B cell (primary cell): Measurements from ENCODE around the gene HSPBAP1. TPM values are rescaled to one million over a fixed set of nuclear protein-coding genes. Genes with fewer than 3 reads are reported as not detected.

Experiments
- ATAC-seq: fragments of 200-7000 bp; cut with Tn5 transposase; one replicate; pipeline ENCODE4 v1.10.0; 2021; ENCODE audit warnings: low read depth, mild to moderate bottlenecking, moderate number of reproducible peaks, moderate library complexity
- CTCF ChIA-PET: fragments of 350-600 bp; sonication (Branson Sonifier 250); formaldehyde crosslinking; loops from one replicate; lab custom pipeline; 2021; ENCODE audit warnings: antibody characterized with exemption, inconsistent platforms; lab: Charles Lee
- POLR2A ChIA-PET: fragments of 350-600 bp; sonication (Branson Sonifier 250); formaldehyde crosslinking; loops from one replicate; lab custom pipeline; 2021; ENCODE audit warnings: antibody characterized with exemption; lab: Charles Lee
- DNase-seq: peaks from one replicate; pipeline ENCODE4 v3.0.0; 2013
- H2AFZ ChIP-seq: 2 replicates; pipeline ENCODE4 v1.6.1; 2012; ENCODE audit warnings: mild to moderate bottlenecking, low read depth, low read length; ENCODE audit not compliant: insufficient read depth, poor library complexity, severe bottlenecking
- H3K27ac ChIP-seq, 2 donors: 1 replicate in 1 of 2; 2 replicates in 1 of 2; pipeline ENCODE4 v1.5.1; 2012 to 2013; ENCODE audit warnings: low read length in 2 of 2, mild to moderate bottlenecking in 2 of 2, moderate library complexity in 1 of 2
- H3K27me3 ChIP-seq, 4 experiments: fragments of 200-600 bp in 1 of 4; sonication (generic) in 1 of 4; replicated peaks in 1 of 4; 1 replicate in 2 of 4; 2 replicates in 2 of 4; pipeline versions ENCODE4 v1.6.1 to v1.7.0; 2013 to 2016; ENCODE audit warnings: low read length in 3 of 4, mild to moderate bottlenecking in 2 of 4, mixed read lengths in 1 of 4, moderate library complexity in 1 of 4; ENCODE audit not compliant: insufficient read depth in 4 of 4, control insufficient read depth in 3 of 4; ENCODE audit errors: control extremely low read depth in 1 of 4
- H3K36me3 ChIP-seq, 2 experiments: replicated peaks in 1 of 2; 1 replicate in 1 of 2; 2 replicates in 1 of 2; pipeline versions ENCODE4 v1.6.1 to v1.7.1; 2013; ENCODE audit warnings: low read length in 1 of 2; ENCODE audit not compliant: insufficient read depth in 2 of 2, control insufficient read depth in 1 of 2; ENCODE audit errors: control extremely low read depth in 1 of 2, extremely low read depth in 1 of 2
- H3K4me1 ChIP-seq, 2 donors: fragments of 200-600 bp in 1 of 2; sonication (generic) in 1 of 2; 1 replicate in 1 of 2; 2 replicates in 1 of 2; pipeline versions ENCODE4 v1.5.1 to v1.6.1; 2013 to 2017; ENCODE audit warnings: low read length in 2 of 2; ENCODE audit not compliant: control insufficient read depth in 2 of 2, insufficient read depth in 2 of 2
- H3K4me2 ChIP-seq: replicated peaks from 2 replicates; pipeline ENCODE3; 2012; ENCODE audit warnings: mild to moderate bottlenecking, low read depth, low read length; ENCODE audit not compliant: poor library complexity, severe bottlenecking
- H3K4me3 ChIP-seq, 5 experiments: fragments of 200-600 bp in 1 of 5; sonication (generic) in 1 of 5; 1 replicate in 3 of 5; 2 replicates in 2 of 5; pipeline versions ENCODE4 v1.5.1 to v1.7.0; 2011 to 2016; ENCODE audit warnings: low read length in 4 of 5, mild to moderate bottlenecking in 4 of 5, low read depth in 2 of 5, control low read depth in 1 of 5, moderate library complexity in 1 of 5; ENCODE audit not compliant: insufficient read depth in 1 of 5; ENCODE audit errors: control extremely low read depth in 1 of 5, extremely low read depth in 1 of 5
- H3K79me2 ChIP-seq: fragments of 200-600 bp; sonication (generic); one replicate; pipeline ENCODE4 v1.6.0; 2016; ENCODE audit warnings: low read length; ENCODE audit not compliant: control insufficient read depth, insufficient read depth
- H3K9ac ChIP-seq: fragments of 200-600 bp; sonication (generic); 2 replicates; pipeline ENCODE4 v1.6.1; 2017; ENCODE audit warnings: mild to moderate bottlenecking, low read length, moderate library complexity
- H3K9me3 ChIP-seq, 3 donors: one replicate each; pipeline versions ENCODE4 v1.6.1 to v1.7.1; 2013; ENCODE audit warnings: low read length in 2 of 3; ENCODE audit not compliant: control insufficient read depth in 2 of 3, insufficient read depth in 1 of 3; ENCODE audit errors: control extremely low read depth in 1 of 3
- H4K20me1 ChIP-seq: 2 replicates; pipeline ENCODE4 v1.6.0; 2012; ENCODE audit warnings: mild to moderate bottlenecking, low read length; ENCODE audit not compliant: insufficient read depth, control insufficient read depth, poor library complexity, severe bottlenecking
- H3K27ac Mint-ChIP-seq: one replicate; pipeline ENCODE4 v1.8.0; 2021; ENCODE audit warnings: mixed read lengths
- H3K27me3 Mint-ChIP-seq: one replicate; pipeline ENCODE4 v1.8.0; 2021; ENCODE audit warnings: mixed read lengths
- H3K4me1 Mint-ChIP-seq: one replicate; pipeline ENCODE4 v1.8.0; 2021; ENCODE audit warnings: mixed read lengths
- H3K4me3 Mint-ChIP-seq: one replicate; pipeline ENCODE4 v1.8.0; 2021; ENCODE audit warnings: mixed read lengths
- H3K9me3 Mint-ChIP-seq: one replicate; pipeline ENCODE4 v1.8.0; 2022; ENCODE audit warnings: mixed read lengths; ENCODE audit not compliant: insufficient read depth
- EZH2 ChIP-seq: IDR thresholded peaks from 2 replicates; pipeline ENCODE4 v1.6.1; 2012; ENCODE audit warnings: borderline replicate concordance, low read depth, mild to moderate bottlenecking, moderate library complexity, low read length; ENCODE audit not compliant: insufficient read depth, poor library complexity, severe bottlenecking
- WGBS: methylation state at CpG from one replicate; pipeline ENCODE4 v1.1.5; 2013; ENCODE audit warnings: missing lambda C conversion rate; ENCODE audit not compliant: insufficient coverage; 5-methylcytosine and 5-hydroxymethylcytosine counted together
- intact Hi-C: fragments of 100-400 bp; cut with micrococcal nuclease; formaldehyde crosslinking; loops from one replicate; pipeline ENCODE4 v1.10.0; 2022
- polyA plus RNA-seq: library from polyadenylated mRNA; depleted of rRNA; stranded (reverse); fragments of >200 nt; gene quantifications from 2 replicates; pipeline ENCODE4 v1.2.3, GENCODE V29; 2012
- total RNA-seq, 2 donors: library from RNA; stranded (reverse); fragments of 120-200 nt in 1 of 2; gene quantifications; 1 replicate in 1 of 2; 2 replicates in 1 of 2; pipeline versions ENCODE4 v1.2.3 to v1.2.4, GENCODE V29; 2013 to 2022
- TF ChIP-seq, protein P1 (sequence below): fragments of 200-600 bp; IDR thresholded peaks from one replicate; pipeline ENCODE4 v1.8.0; 2022; ENCODE audit warnings: antibody characterized with exemption, mild to moderate bottlenecking

HSPBAP1 gene
- total and polyA plus RNA-seq, 2 donors (not counting 1 experiment from before 2014, with no cell fraction given) = 23.0 to 49.6 TPM

- DNase-seq = no peak
- Mint-ChIP-seq H3K27ac (no peak overlapping the region), H3K27me3 (no peaks in the 10 kb centered on the region), H3K4me1 (peaks cover 8% of the 10 kb centered on the region), H3K4me3 (no peak overlapping the region), H3K9me3 (no peaks in the 10 kb centered on the region)
- ChIA-PET CTCF (no interaction called here), POLR2A (no interaction called here)
- no peaks in the 10 kb centered on the region for H3K79me2 ChIP-seq
- no peak overlapping the region for H3K27ac ChIP-seq
- H3K4me3 ChIP-seq = no peak overlapping the region
- peaks cover 5 to 9% of the 10 kb centered on the region in 2 donors for H3K4me1 ChIP-seq
- H3K36me3 ChIP-seq = peaks cover 1 to 11% of the 10 kb centered on the region in 2 experiments
- no peak overlapping the region for H3K9ac ChIP-seq
- H3K9me3 ChIP-seq = no peaks in the 10 kb centered on the region
- no peak overlapping the region for H2AFZ ChIP-seq
- no peaks in the 10 kb centered on the region for H3K27me3 ChIP-seq
- intact Hi-C loops = no loop called here
- H3K4me2 ChIP-seq = no peak overlapping the region
- TF ChIP-seq, protein P1, sequence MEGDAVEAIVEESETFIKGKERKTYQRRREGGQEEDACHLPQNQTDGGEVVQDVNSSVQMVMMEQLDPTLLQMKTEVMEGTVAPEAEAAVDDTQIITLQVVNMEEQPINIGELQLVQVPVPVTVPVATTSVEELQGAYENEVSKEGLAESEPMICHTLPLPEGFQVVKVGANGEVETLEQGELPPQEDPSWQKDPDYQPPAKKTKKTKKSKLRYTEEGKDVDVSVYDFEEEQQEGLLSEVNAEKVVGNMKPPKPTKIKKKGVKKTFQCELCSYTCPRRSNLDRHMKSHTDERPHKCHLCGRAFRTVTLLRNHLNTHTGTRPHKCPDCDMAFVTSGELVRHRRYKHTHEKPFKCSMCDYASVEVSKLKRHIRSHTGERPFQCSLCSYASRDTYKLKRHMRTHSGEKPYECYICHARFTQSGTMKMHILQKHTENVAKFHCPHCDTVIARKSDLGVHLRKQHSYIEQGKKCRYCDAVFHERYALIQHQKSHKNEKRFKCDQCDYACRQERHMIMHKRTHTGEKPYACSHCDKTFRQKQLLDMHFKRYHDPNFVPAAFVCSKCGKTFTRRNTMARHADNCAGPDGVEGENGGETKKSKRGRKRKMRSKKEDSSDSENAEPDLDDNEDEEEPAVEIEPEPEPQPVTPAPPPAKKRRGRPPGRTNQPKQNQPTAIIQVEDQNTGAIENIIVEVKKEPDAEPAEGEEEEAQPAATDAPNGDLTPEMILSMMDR = no peak
- no peak for TF ChIP-seq EZH2
- 95% methylated on average over 3 of the region's 5 CpGs for WGBS
- no peak for ATAC-seq
- H4K20me1 ChIP-seq = no peaks in the 10 kb centered on the region
Measured at GRCh38 chr3:122770521-122771202, 23.0 kb downstream of the HSPBAP1 start.

DNA sequence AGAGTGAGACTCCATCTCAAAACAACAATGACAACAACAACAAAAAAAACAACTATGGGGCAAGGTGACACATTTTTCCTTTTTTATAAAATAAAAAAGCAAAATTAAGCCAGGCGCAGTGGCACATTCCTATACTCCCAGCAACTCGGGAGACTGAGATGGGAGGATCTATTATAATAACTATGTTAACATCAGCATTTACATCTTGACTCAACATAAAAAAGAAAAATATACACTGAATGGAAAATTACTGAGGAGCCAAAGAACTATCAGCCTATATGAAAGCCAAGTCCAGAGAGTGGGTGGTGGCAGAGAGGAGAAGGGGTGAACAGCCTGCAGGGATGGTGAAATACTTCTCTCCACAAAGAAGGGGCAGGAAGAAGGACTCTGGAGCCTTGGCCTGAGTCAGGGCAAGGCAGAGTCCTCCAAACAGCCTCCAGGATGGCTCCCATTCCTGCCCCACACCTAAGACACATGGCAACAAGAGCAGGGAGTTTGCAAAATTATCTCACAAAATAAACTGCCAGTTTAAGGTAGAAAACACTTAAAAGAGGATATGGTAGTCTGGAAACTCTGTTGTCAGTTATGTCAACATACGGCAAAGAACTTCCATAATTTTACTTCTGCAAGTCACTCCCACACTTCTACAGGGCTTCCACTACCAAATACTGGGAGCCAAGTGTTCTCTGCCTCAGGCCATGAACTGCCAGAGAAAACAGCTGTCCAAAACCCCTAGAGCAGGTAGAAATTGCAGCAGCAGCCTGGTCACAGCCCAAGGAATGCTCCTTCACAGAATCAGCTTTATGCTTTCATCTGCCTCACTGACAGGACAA lies 25.9 kb downstream of the HSPBAP1 start:
- H3K4me1 ChIP-seq = no peaks in the 10 kb centered on the region
- POLR2A ChIA-PET = no interaction called here
- no peak overlapping the region for H3K4me3 Mint-ChIP-seq
- H3K36me3 ChIP-seq = peaks cover 1 to 8% of the 10 kb centered on the region in 2 experiments
- no peaks in the 10 kb centered on the region for H3K27me3 Mint-ChIP-seq
- no peaks in the 10 kb centered on the region for H3K9me3 ChIP-seq
- TF ChIP-seq, protein P1 = no peak
- no peak for TF ChIP-seq EZH2
- peaks cover 2% of the 10 kb centered on the region for H3K4me1 Mint-ChIP-seq
- H3K27ac ChIP-seq = no peak overlapping the region
- no peak overlapping the region for H3K27ac Mint-ChIP-seq
- H2AFZ ChIP-seq = no peak overlapping the region
- no peak overlapping the region for H3K9ac ChIP-seq
- no peak overlapping the region for H3K4me2 ChIP-seq
- H3K9me3 Mint-ChIP-seq = no peaks in the 10 kb centered on the region
- H3K27me3 ChIP-seq = no peaks in the 10 kb centered on the region
- intact Hi-C loops = no loop called here
- no peaks in the 10 kb centered on the region for H4K20me1 ChIP-seq
- no peak for DNase-seq
- no CpG with 5 or more reads among the region's 3 CpGs for WGBS
- H3K79me2 ChIP-seq = no peaks in the 10 kb centered on the region
- ATAC-seq = no peak
- H3K4me3 ChIP-seq = no peak overlapping the region
- CTCF ChIA-PET = no interaction called here
